Measurements from ENCODE around the gene MRPS33.
"Not testable (repeated sequence)": the region's sequence is repeated elsewhere in the genome, so short reads cannot be mapped to it uniquely, and the experiment has no call there.

Gene MRPS33

GRCh38 chr7:141014524-141015395, at the start of gene MRPS33:
TSS of gene MRPS33 (minus strand) at chr7:141014952. CDS start at chr7:141010633, 4,319 bp downstream.
- peak; percentile 97 for DNase-seq

- no peak for DNase-seq
Observed at GRCh38 chr7:141057788-141058187, 43.0 kb upstream of the MRPS33 start.

- no peak for DNase-seq
Observed at GRCh38 chr7:141055146-141055545, 40.4 kb upstream of the MRPS33 start.

- peak; percentile 73 for DNase-seq
Observed at GRCh38 chr7:141053626-141054025, 38.9 kb upstream of the MRPS33 start.

- no peak for DNase-seq
Observed at GRCh38 chr7:141045842-141046620, 31.3 kb upstream of the MRPS33 start.

- DNase-seq, result no peak
Observed at GRCh38 chr7:141045126-141045841, 30.5 kb upstream of the MRPS33 start.

GRCh38 chr7:141043616-141044015, 28.9 kb upstream of the MRPS33 start:
- DNase-seq, result no peak

- DNase-seq, result no peak
Observed at GRCh38 chr7:141042222-141043193, 27.8 kb upstream of the MRPS33 start.

GRCh38 chr7:141039376-141039775, 24.6 kb upstream of the MRPS33 start:
- DNase-seq, result no peak

GRCh38 chr7:141038100-141038499, 23.3 kb upstream of the MRPS33 start:
- DNase-seq, result not testable (repeated sequence)

GRCh38 chr7:141032539-141033323, 18.0 kb upstream of the MRPS33 start:
- DNase-seq, result not testable (repeated sequence)

- DNase-seq, result no peak
Observed at GRCh38 chr7:141028767-141029166, 14.0 kb upstream of the MRPS33 start.

- no peak for DNase-seq
Observed at GRCh38 chr7:141027043-141027442, 12.3 kb upstream of the MRPS33 start.

GRCh38 chr7:141024668-141025067, 9.9 kb upstream of the MRPS33 start:
- no peak for DNase-seq

- no peak for DNase-seq
Observed at GRCh38 chr7:141023295-141023694, 8.5 kb upstream of the MRPS33 start.

GRCh38 chr7:141017555-141017954, 2.8 kb upstream of the MRPS33 start:
- DNase-seq, result no peak

GRCh38 chr7:141016349-141016748, 1.6 kb upstream of the MRPS33 start:
- no peak for DNase-seq

- DNase-seq, result no peak
Observed at GRCh38 chr7:141014125-141014523, 628 bp downstream of the MRPS33 start.

GRCh38 chr7:141013345-141013715, 1.4 kb downstream of the MRPS33 start:
- DNase-seq, result no peak

GRCh38 chr7:141012696-141013344, 1.9 kb downstream of the MRPS33 start:
- DNase-seq, result no peak
